ENCODE measurements around the gene RAB37.

DNA sequence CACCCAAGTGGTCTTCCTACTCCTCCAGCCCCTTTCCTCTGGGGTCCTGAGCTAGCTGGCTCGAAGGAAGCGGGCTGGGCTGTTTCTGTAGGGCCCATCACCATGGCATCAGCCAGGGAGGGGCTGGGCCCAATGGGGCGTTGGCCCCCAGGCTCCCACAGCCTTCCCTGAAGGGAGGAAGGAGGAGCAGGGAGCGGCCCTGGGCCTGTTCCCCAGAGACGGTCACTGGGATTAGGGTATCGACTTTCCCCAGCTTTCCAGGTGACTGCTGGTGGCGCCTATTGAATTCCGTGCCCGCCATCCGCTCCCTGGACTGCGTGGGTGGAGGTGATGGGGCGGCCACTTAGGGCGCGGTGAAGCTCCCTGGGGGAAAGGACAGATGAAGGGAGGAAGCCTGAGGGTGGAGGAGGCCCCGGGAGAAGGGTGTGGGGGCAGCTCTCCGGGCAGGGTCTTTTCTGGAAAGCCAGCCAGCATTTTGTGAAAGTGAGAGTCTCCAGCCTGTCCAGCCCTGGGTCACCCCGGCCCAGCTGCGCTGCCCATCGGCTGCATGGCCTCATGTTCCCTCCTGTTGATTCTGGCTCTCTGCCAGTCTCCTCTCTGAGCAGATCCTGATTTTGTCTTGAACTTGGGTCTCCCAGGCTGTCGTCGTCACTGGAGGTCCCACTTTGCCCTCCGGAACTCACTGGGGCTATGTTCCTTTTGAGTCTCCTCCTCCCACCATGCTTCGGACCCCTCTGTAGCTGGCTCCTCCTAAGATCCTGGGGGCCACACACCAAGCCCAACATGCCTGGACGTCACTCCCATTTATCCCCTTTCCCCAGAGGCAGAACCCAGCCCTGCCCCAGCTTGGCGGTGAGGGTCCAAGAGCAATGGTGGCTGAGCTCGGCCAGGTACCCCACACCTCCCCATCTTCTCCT is 21.1 kb downstream of the RAB37 start:
- TF ChIP-seq, protein P1, sequence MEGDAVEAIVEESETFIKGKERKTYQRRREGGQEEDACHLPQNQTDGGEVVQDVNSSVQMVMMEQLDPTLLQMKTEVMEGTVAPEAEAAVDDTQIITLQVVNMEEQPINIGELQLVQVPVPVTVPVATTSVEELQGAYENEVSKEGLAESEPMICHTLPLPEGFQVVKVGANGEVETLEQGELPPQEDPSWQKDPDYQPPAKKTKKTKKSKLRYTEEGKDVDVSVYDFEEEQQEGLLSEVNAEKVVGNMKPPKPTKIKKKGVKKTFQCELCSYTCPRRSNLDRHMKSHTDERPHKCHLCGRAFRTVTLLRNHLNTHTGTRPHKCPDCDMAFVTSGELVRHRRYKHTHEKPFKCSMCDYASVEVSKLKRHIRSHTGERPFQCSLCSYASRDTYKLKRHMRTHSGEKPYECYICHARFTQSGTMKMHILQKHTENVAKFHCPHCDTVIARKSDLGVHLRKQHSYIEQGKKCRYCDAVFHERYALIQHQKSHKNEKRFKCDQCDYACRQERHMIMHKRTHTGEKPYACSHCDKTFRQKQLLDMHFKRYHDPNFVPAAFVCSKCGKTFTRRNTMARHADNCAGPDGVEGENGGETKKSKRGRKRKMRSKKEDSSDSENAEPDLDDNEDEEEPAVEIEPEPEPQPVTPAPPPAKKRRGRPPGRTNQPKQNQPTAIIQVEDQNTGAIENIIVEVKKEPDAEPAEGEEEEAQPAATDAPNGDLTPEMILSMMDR (IDR thresholded peaks at IDR 0.05): no peak
- TF ChIP-seq POLR2AphosphoS5 (IDR thresholded peaks at IDR 0.05; ENCODE audit: low read depth, low read length): no peak
- TF ChIP-seq, protein P2, sequence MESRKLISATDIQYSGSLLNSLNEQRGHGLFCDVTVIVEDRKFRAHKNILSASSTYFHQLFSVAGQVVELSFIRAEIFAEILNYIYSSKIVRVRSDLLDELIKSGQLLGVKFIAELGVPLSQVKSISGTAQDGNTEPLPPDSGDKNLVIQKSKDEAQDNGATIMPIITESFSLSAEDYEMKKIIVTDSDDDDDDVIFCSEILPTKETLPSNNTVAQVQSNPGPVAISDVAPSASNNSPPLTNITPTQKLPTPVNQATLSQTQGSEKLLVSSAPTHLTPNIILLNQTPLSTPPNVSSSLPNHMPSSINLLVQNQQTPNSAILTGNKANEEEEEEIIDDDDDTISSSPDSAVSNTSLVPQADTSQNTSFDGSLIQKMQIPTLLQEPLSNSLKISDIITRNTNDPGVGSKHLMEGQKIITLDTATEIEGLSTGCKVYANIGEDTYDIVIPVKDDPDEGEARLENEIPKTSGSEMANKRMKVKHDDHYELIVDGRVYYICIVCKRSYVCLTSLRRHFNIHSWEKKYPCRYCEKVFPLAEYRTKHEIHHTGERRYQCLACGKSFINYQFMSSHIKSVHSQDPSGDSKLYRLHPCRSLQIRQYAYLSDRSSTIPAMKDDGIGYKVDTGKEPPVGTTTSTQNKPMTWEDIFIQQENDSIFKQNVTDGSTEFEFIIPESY (IDR thresholded peaks at IDR 0.05; ENCODE audit: borderline replicate concordance, low read depth): no peak

Data from SK-N-SH (cell line).